ENCODE measurements around the gene MAPKBP1.

MAPKBP1 gene

DNA sequence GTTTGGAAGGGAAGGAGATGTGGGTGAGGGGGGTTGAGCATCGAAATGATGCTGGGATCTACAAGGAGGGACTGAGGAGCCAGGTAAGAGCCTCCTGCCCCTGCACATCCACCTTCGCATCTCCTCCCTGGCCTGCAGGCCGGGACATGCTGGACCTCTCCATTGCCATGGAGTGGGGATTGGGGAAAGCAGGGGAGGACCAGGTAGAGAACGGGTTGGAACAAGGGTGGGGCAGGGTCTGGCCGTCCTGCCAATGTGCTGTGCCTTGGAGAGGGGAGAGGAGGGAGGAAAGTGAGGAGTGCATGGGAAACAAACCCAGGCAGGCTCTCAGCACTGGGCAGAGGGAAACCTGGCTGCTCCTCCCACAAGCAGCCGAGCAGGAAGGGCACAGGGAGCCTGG, 74.9 kb downstream of the MAPKBP1 start:
- DNase-seq, result no peak

DNA sequence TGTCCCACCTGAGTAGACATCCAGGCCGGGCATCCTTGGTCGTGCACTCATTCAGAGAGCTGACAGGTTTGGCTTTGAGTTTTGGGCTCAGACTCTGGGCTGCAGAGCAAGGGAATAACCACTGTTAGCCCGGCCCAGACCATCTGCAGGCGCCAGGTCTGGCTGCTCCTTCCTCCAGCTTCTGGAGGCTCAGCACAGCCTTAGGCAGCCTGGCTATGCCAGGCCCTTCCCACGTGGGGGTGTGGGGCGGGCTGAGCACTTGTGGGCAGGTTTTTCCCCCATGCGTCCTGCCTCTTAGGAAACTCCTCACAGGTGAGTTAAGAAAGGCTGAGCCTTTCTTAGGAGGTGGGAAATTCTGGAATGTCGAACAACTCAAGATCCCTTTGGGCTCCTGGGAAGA, 75.6 kb downstream of the MAPKBP1 start:
- DNase-seq, result no peak

DNA sequence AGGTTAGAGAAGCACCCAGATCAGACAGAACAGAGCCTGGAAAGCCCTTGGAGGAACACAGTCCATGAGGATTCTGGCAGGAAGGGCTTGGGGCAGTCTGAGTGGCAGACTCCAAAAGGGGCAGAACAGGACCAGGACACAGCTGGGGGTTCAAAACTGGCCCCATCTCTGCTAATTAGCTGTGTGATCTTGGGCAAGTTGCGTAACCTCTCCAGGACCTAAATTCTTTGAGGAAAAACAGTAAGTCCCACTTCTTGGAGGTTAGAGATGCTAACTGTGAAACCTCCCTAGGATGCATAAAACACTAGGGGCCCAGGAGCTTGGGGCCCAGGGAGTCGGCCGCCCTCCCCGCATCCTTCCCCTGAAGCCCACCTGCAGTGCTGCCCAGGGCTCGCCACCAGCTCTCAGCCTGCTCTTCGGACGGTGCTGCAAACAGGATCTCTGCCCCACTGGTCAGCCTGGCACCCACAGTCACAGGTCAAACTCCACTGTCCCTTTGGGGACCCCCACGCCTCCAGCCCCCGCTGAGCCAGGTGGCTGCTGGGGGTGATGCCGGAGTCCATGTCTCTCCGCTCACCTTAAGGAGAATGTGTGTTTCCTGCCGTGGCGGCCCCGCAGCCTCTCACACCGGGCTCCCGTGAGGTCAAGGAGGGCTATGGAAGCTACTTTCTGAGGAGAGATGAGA, 76.3 kb downstream of the MAPKBP1 start:
- DNase-seq, result no peak

DNA sequence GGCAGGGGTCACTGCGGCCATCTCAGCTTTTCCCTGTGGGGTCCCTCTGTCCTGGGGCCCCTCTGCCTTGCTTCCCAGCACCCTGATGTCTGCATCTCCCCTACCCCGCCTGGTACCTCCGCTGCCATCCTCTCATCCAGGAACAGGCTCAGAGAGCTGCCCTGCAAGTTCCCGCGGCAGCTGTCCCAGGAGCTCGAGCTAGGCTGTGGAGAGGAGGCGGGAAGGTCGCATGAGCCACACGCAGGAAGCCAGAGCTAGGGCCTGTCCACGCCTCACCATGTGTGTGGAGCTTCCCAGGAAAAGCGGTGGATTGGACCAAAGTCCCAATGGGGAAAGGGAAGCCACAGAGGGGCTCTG, 76.9 kb downstream of the MAPKBP1 start:
- DNase-seq, result no peak

GRCh38 chr15:41851755-41852370, 77.6 kb downstream of the MAPKBP1 start:
- no peak for DNase-seq

DNA sequence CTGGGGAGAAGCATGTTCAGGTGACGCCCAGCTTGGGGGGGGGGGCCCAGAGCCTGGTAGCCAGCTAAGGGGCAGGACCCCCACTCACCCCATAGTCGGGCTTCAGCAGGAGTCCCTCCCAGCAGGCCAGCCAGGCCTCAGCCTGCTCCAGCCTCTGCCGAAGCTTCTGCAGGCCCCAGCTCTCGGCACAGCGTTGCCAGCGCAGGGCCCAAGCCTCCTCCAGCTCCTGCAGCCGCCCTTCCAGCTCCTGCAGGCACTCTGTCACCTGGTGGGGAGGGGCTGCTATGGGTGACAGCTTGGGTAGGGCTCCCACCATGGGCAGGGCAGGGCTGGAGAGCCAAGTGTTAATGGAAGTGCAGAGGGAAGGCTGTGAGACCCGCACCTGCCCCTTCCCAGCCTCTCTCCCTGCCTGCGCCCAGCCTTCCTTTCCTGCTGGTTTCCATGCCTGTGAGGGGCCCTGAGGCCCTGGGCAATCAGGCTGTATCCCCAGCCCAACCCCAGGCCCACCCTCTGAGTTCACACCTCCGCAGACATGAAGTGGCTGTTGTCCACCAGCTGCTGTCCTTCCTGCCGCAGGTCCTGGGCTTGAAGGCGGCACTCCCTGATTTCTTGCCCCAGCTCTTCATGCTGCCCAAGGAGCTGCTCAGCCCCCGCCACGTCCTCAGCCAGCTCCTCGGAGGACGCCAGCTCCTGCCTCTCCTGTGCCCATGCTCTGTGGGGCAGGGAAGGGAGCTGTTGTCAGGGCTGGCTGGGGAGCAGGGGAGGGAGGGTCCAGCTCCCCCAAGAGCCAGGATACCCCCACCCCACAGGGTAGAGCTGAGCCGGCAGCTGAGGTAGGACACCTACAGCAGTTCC, 78.7 kb downstream of the MAPKBP1 start:
- no peak for DNase-seq

DNA sequence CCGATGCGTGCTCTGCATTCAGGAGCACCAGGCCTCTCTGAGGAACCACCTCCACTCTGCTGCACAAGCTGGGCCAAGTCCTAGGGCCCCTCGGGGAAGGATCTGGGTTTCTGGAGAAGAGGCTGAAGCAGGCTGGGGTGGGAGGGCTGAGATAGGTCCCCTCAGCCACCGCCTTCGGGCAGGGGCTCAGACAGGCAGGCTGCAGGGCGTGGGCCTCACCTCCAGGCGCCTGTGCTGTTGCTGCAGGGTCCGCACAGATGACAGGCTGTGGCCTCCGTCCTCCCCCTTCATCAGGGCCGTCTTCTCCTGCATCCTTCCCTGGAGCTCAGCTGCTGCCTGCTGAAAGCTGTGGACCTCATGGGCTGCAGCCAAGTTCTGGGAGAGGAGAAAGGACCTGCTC, 79.5 kb downstream of the MAPKBP1 start:
- no peak for DNase-seq

DNA sequence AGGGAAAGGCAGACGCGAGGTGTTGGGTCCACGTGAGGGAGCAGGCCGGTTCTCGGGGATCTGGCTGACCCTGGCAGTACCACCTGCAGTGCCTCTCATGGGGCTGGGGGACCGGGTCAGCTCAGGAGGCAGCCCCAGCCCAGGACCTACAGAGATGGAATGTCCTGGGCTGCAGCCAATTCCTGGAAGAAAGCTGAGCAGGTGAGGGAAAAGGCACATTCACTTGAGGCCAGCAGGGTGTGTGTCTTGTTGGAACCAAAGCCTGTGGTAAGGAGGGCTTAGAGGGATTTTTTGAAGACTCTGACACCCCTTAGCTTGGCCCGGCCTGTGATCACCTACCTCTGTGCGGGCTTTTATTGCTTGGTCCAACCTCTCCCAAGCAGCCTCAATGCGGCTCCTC, 80.2 kb downstream of the MAPKBP1 start:
- DNase-seq, result no peak

DNA sequence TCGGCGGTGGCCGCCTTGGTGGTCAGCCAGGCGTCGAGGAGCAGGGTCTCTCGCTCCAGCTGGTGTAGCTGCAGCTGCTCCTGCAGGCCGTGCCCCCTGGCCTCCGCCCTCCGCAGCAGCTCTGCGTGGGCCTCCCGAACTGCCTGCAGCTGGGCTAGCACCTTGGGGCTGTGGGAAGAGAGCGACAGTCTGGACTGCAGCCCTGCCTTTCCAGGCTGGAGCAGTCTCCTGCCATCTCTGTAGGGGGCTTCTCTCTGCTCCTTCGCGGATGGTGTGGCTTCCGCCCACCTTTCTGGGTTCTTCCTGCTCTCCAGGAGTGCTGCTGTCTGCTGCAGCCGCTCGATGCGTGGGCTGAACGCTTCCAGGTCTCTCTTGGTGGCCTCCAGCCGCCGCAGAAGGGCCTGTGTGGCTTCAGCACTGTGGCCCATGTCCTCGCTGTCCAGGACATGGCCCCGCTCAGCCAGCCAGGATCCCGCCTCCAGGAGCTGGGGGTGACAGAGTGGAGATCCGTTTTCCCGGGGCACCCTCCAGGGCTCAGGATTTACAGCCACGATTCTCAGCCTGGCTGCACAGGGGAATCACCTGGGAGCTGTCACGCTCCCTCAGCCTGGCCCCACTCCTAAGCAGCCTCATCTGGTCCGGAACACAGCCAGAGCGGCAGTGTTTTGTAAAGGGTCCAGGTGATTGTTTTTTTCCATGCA, 81.1 kb downstream of the MAPKBP1 start:
- no peak for DNase-seq

DNA sequence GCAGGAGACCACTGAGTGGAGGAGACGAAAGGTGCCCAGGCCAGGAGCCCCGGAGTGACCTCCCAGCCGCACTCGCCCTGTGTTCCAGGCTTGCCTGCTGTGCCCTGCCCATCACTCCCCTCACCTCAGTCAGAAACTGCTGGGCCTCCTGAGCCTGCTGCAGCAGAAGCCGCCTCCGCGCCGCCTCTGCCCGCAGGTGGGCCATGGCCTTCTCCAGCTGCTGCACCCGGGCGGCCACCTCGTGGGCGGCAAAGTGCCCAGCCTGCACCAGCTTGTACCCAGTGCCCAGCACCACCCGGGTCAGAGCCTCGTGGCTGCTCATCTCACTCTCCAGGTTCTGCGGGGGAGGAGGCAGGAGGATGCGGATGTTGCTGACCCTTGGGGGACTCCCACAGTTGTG, 82.0 kb downstream of the MAPKBP1 start:
- no peak for DNase-seq

DNA sequence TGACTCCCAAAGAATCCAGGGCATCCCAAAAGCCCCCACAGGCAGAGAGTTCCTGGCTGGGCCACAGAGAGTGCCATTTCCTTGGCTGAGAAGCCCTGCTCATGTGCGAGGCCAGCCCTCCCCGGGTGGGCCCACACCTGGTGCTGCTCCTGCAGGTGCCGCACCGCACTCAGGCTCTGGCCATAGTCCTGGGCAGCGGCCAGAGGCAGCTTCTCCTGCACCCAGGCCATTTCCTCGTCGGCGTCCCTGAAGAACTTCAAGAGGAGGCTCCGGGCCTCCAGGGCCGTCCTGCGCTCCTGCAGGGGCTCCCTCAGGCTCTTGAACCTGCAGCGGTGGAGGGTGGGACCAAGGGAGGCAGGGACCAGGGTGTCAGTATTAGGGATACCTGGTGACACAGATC, 82.4 kb downstream of the MAPKBP1 start:
- DNase-seq, result no peak

DNA sequence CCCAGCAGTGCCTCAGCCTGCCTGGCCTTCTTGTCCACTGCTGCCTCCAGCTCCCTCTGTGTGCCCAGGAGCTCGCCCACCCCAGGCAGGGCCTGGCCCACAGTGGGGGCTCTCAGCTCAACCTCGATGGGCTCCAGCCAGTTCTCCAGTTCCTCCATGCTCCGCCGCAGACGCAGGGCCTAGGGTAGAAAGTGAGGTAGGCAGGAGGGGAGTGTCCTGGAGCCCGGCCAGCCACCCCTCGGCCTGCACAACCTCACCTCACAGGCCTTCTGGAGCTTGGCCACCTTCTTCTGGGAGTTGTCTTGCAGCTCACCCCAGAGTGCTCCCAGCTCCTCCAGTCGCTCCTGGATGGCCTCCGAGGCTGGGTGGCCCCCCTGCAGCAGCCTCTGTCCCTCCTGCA, 83.0 kb downstream of the MAPKBP1 start:
- no peak for DNase-seq

- no peak for DNase-seq
Observed at GRCh38 chr15:41858756-41859155, 84.5 kb downstream of the MAPKBP1 start.

DNA sequence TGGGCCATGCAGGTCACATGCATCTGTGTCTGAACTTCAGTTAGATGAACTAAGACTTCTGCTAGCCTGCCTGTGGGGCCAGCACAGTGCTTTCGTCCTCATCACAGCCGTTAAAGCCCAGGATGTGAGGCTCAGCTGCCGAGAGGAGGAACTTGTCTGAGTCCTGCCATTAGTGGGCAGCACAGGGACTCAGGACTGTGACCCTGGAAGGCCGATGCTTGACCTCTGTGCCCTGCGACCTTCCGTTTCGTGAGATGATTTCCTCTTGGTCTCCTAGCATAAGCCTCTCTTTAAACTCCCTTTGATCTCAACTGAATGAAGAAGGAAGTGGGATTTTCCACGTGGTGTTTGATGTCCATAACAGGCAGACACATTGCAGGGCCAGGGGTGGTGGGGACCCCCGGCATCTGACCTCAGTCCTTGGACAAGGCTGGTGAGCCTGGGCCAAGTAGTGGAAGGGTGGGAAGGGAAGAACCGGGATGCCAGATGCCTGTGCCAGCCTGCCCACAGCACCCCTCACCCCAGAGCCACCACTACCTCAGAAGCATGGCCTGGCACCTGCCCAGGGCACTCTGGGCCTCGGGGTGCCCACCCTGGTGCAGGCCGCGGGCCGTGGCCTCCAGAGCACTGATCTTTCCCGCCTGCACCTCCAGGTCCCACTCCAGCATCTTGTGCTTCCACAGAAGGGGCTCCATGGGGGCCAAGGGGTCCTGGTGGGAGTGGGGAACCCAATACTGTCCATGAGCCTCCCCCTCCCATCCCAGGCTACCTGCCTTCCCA, 86.0 kb downstream of the MAPKBP1 start:
- no peak for DNase-seq

- DNase-seq, result no peak
Observed at GRCh38 chr15:41861736-41862356, 87.6 kb downstream of the MAPKBP1 start.

GRCh38 chr15:41862515-41863116, 88.3 kb downstream of the MAPKBP1 start:
- no peak for DNase-seq

DNA sequence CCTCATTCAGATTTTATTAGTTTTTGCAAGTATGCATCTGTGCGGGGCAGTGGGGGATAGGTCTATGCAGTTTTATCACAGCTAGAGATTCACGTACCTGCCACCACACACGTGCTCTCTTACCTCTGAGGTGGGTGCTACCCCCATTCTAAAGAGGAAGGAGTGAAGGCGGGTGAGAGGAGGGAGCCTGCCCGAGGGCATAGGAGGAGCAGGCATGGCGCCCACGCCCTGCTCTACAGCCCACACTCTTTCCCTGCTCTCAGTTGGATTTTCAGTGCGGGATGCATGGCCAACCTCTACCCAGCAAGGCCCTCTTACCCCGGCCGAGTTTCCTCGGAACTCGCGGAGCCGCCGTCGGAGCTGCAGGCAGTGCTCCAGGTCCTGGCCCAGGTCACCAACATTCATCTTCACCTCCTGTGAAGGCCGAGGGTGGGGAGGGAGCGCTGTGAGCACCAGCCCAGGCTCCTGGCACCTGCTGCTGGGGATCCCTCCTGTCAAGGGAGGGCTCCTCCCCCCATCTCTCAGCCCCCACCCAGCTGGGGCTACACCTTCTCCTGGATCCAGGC, 91.3 kb downstream of the MAPKBP1 start:
- DNase-seq, result no peak

GRCh38 chr15:41866263-41866703, 92.0 kb downstream of the MAPKBP1 start:
- no peak for DNase-seq

- DNase-seq, result no peak
Observed at GRCh38 chr15:41866872-41867579, 92.7 kb downstream of the MAPKBP1 start.

- no peak for DNase-seq
Observed at GRCh38 chr15:41868321-41868720, 94.0 kb downstream of the MAPKBP1 start.
